Endothelial cell of umbilical vein (primary cell): ENCODE results near the gene PLEKHG7. TPM values are rescaled to one million over a fixed set of nuclear protein-coding genes. Genes with fewer than 3 reads are reported as not detected.
"Not testable (repeated sequence)": the region's sequence is repeated elsewhere in the genome, so short reads cannot be mapped to it uniquely, and the experiment has no call there.

Experiments
- BruUV-seq: library from RNA; stranded (reverse); fragments of 400-500 nt; replicated peaks from 2 replicates; lab custom pipeline; 2021; lab: Mats Ljungman, UMichigan
- CTCF ChIA-PET: fragments of 300-600, 350-600 bp; sonication (Branson Sonifier 250); formaldehyde crosslinking; loops from one replicate; lab custom pipeline; 2021; ENCODE audit warnings: antibody characterized with exemption, inconsistent platforms; lab: Charles Lee
- POLR2A ChIA-PET: fragments of 300-600, 350-600 bp; sonication (Branson Sonifier 250); formaldehyde crosslinking; loops from one replicate; lab custom pipeline; 2021; ENCODE audit warnings: antibody characterized with exemption, inconsistent platforms; lab: Charles Lee
- DNase-seq: peaks from one replicate; pipeline ENCODE4 v3.0.0-alpha.2; 2011; ENCODE audit warnings: low read depth, low spot score
- FAIRE-seq: peaks from 2 replicates; lab custom pipeline; 2011; peaks lifted over from hg19 to GRCh38; lab: Jason Lieb, UNC
- H2AFZ ChIP-seq: 2 replicates; pipeline ENCODE4 v1.6.0; 2012; ENCODE audit warnings: low read depth, low read length, control low read depth, inconsistent platforms
- H3K27ac ChIP-seq: 2 replicates; pipeline ENCODE4 v1.5.1; 2011; ENCODE audit warnings: low read depth, mild to moderate bottlenecking, control low read depth, low read length, moderate library complexity; ENCODE audit not compliant: insufficient read depth
- H3K27me3 ChIP-seq, 2 experiments: 2 replicates each; pipeline versions ENCODE4 v1.6.0 to v1.6.1; 2011; ENCODE audit warnings: low read length in 2 of 2, mixed read lengths in 1 of 2; ENCODE audit not compliant: control insufficient read depth in 2 of 2, insufficient read depth in 2 of 2
- H3K36me3 ChIP-seq, 2 experiments: 2 replicates in 1 of 2; 3 replicates in 1 of 2; pipeline ENCODE4 v1.5.1; 2011; ENCODE audit warnings: low read length in 2 of 2, mild to moderate bottlenecking in 1 of 2, moderate library complexity in 1 of 2; ENCODE audit not compliant: control insufficient read depth in 2 of 2, insufficient read depth in 2 of 2; ENCODE audit errors: extremely low read depth in 1 of 2
- H3K4me1 ChIP-seq: 3 replicates; pipeline ENCODE4 v1.5.1; 2011; ENCODE audit warnings: mild to moderate bottlenecking, low read length; ENCODE audit not compliant: control insufficient read depth, insufficient read depth; ENCODE audit errors: extremely low read depth
- H3K4me2 ChIP-seq: 2 replicates; pipeline ENCODE4 v1.6.1; 2011; ENCODE audit warnings: low read length, control low read depth, mixed read lengths; ENCODE audit not compliant: insufficient read depth
- H3K4me3 ChIP-seq, 3 experiments: fragments of 200-600 bp in 1 of 3; sonication (generic), shearing (Covaris generic) in 1 of 3; replicated peaks in 1 of 3; 2 replicates each; pipeline ENCODE4 v1.5.1; 2011 to 2016; ENCODE audit warnings: control low read depth in 3 of 3, low read length in 3 of 3, mild to moderate bottlenecking in 2 of 3, inconsistent platforms in 1 of 3, low read depth in 1 of 3, moderate library complexity in 1 of 3; ENCODE audit not compliant: insufficient read depth in 1 of 3
- H3K79me2 ChIP-seq: 2 replicates; pipeline ENCODE4 v1.6.0; 2012; ENCODE audit warnings: low read length, inconsistent platforms; ENCODE audit not compliant: control insufficient read depth, insufficient read depth
- H3K9ac ChIP-seq: replicated peaks from 2 replicates; pipeline ENCODE3; 2011; ENCODE audit warnings: low read length, control low read depth; ENCODE audit not compliant: insufficient read depth; ENCODE audit errors: extremely low read depth
- H3K9me1 ChIP-seq: replicated peaks from 3 replicates; pipeline ENCODE4 v1.6.0; 2011; ENCODE audit warnings: mild to moderate bottlenecking, low read length; ENCODE audit not compliant: control insufficient read depth, insufficient read depth; ENCODE audit errors: extremely low read depth
- H3K9me3 ChIP-seq: replicated peaks from 2 replicates; pipeline ENCODE4 v1.5.1; 2012; ENCODE audit warnings: low read length, inconsistent platforms; ENCODE audit not compliant: control insufficient read depth, insufficient read depth
- H4K20me1 ChIP-seq: replicated peaks from 2 replicates; pipeline ENCODE3; 2011; ENCODE audit warnings: mild to moderate bottlenecking, low read length; ENCODE audit not compliant: control insufficient read depth, insufficient read depth; ENCODE audit errors: extremely low read depth
- MYC ChIP-seq: IDR thresholded peaks from one replicate; pipeline ENCODE4 v1.6.1; 2011; ENCODE audit warnings: mild to moderate bottlenecking, low read depth, low read length
- dilution Hi-C: fragments of 300-500 bp; cut with MboI; formaldehyde crosslinking; loops from one replicate; pipeline ENCODE4 v1.15.0; 2019; ENCODE audit warnings: low sequenced_read_pairs; ENCODE audit not compliant: extremely low pct_ligation_motif_present
- intact Hi-C: fragments of 100-400 bp; cut with micrococcal nuclease; formaldehyde crosslinking; loops from one replicate; pipeline ENCODE4 v1.10.0; 2022
- polyA plus RNA-seq, 4 experiments: library from polyadenylated mRNA; depleted of rRNA in 3 of 4; stranded (reverse) in 3 of 4; unstranded in 1 of 4; fragments of >200 nt; gene quantifications; 2 replicates each; pipeline versions ENCODE4 v1.2.1 to v1.2.3, GENCODE V29; 2011 to 2012; ENCODE audit warnings: missing spikeins in 1 of 4
- total RNA-seq: library from RNA; stranded (reverse); gene quantifications from 2 replicates; pipeline ENCODE4 v1.2.3, GENCODE V29; 2021

The PLEKHG7 gene
- total and polyA plus RNA-seq, 2 donors (not counting 3 experiments of a cell fraction or from before 2014, with no cell fraction given): not detected

GRCh38 chr12:92668739-92669138 lies 34.0 kb upstream of the PLEKHG7 start:
- dilution Hi-C loops (no loop called here), intact Hi-C loops (no loop called here)
- H4K20me1 ChIP-seq: no peaks in the 10 kb centered on the region
- H2AFZ ChIP-seq: no peak overlapping the region
- CTCF ChIA-PET: interaction anchor here (1.0 kb wide), 1 partner anchor 857 kb away, joined by 3 read pairs; no protein-coding TSS in a partner anchor
- no peak overlapping the region for H3K4me2 ChIP-seq
- no peak for TF ChIP-seq MYC
- BruUV-seq: no TSS peak
- H3K4me1 ChIP-seq: no peaks in the 10 kb centered on the region
- no peaks in the 10 kb centered on the region for H3K9me3 ChIP-seq
- peaks cover 13 to 17% of the 10 kb centered on the region in 2 experiments for H3K27me3 ChIP-seq
- no peak overlapping the region for H3K9ac ChIP-seq
- POLR2A ChIA-PET: no interaction called here
- H3K79me2 ChIP-seq: no peaks in the 10 kb centered on the region
- DNase-seq: no peak
- no peak overlapping the region for H3K27ac ChIP-seq
- FAIRE-seq: no peak
- H3K36me3 ChIP-seq: no peaks in the 10 kb centered on the region
- no peaks in the 10 kb centered on the region for H3K9me1 ChIP-seq
- no peak overlapping the region for H3K4me3 ChIP-seq

- intact Hi-C loops, DNase-seq, H2AFZ ChIP-seq, BruUV-seq, CTCF ChIA-PET, H3K9me3 ChIP-seq, H3K27ac ChIP-seq, H3K4me1 ChIP-seq, dilution Hi-C loops, H4K20me1 ChIP-seq, H3K9me1 ChIP-seq, FAIRE-seq, H3K4me2 ChIP-seq, H3K9ac ChIP-seq, H3K79me2 ChIP-seq, H3K4me3 ChIP-seq, H3K36me3 ChIP-seq, POLR2A ChIA-PET: not testable (repeated sequence)
- peaks cover 6 to 11% of the 10 kb centered on the region in 2 experiments for H3K27me3 ChIP-seq
These were observed 31.3 kb upstream of the PLEKHG7 start for GRCh38 chr12:92671524-92671923.
